ENCODE data around the gene GALNT10. TPM values are rescaled to one million over a fixed set of nuclear protein-coding genes. Genes with fewer than 3 reads are reported as not detected.

Gene GALNT10
- total and polyA plus RNA-seq, 9 of the 15 experiments (the other 6 are each of a cell fraction or from before 2014, with no cell fraction given), result 4.6 to 37.1 (median 13.3) TPM

DNA sequence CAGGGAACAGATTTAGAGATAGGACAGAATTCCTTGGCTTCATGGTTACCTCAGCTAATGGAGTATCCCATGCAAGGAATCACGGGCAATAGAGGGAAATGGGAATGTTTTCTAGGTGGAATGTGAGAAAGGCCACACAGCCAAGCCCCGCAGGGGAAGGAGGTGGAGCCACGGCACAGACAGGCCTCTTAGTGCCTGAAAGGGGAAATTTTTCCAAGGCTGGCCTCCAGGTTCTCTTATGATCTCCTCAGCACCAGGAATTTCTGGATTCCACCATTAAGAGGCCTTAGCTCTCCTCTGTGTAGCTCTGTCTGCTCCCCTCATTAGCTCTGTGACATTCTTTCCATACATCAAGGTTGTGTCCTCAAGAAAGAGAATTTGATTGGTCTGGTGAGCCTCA lies 124.7 kb downstream of the GALNT10 start:
- Histone ChIP-seq H3K79me2 (ENCODE audit: control insufficient read depth, insufficient read depth, low read length) (no peaks in the 10 kb centered on the region), H3K4me2 (ENCODE audit: insufficient read depth, low read length) (no peak overlapping the region), H3K27ac (ENCODE audit: extremely low read depth, low read depth, low read length) (no peak overlapping the region), H4K20me1 (replicated peaks; ENCODE audit: control insufficient read depth, insufficient read depth, low read length) (peaks cover 3% of the 10 kb centered on the region; the same call in 1 of the 2 replicates), H2AFZ (ENCODE audit: low read depth, low read length) (no peak overlapping the region), H3K36me3 (ENCODE audit: control insufficient read depth, insufficient read depth, low read length) (no peaks in the 10 kb centered on the region), H3K9ac (ENCODE audit: insufficient read depth in 1 of 2, low read depth in 2 of 2, low read length in 2 of 2) (no peak overlapping the region), H3K9me1 (ENCODE audit: control insufficient read depth, insufficient read depth, low read length) (no peaks in the 10 kb centered on the region), H3K4me1 (replicated peaks in 1 of 2; ENCODE audit: control insufficient read depth in 2 of 2, insufficient read depth in 2 of 2, low read length in 2 of 2) (no peaks in the 10 kb centered on the region), H3K4me3 (no peak overlapping the region), H3K27me3 (ENCODE audit: control insufficient read depth in 2 of 2, insufficient read depth in 2 of 2, low read length in 2 of 2) (no peaks in the 10 kb centered on the region), H3K9me3 (replicated peaks; ENCODE audit: control insufficient read depth, insufficient read depth, low read depth, low read length) (no peaks in the 10 kb centered on the region)
- intact Hi-C loops (cut with micrococcal nuclease), result no loop called here
- ATAC-seq (no peak), FAIRE-seq (no peak), DNase-seq (ENCODE audit: extremely low read depth in 1 of 4, low spot score in 3 of 4) (no peak)
- 48% methylated on average over 3 of the region's 3 CpGs for WGBS (ENCODE audit: insufficient coverage, low coverage, missing lambda C conversion rate)
- in situ Hi-C loops (cut with MboI), result no loop called here
- TF ChIP-seq, protein P1, sequence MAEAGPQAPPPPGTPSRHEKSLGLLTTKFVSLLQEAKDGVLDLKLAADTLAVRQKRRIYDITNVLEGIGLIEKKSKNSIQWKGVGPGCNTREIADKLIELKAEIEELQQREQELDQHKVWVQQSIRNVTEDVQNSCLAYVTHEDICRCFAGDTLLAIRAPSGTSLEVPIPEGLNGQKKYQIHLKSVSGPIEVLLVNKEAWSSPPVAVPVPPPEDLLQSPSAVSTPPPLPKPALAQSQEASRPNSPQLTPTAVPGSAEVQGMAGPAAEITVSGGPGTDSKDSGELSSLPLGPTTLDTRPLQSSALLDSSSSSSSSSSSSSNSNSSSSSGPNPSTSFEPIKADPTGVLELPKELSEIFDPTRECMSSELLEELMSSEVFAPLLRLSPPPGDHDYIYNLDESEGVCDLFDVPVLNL (CRISPR knock-in tag; IDR thresholded peaks at IDR 0.05; ENCODE audit: low read depth), result no peak
- TF ChIP-seq, protein P2, sequence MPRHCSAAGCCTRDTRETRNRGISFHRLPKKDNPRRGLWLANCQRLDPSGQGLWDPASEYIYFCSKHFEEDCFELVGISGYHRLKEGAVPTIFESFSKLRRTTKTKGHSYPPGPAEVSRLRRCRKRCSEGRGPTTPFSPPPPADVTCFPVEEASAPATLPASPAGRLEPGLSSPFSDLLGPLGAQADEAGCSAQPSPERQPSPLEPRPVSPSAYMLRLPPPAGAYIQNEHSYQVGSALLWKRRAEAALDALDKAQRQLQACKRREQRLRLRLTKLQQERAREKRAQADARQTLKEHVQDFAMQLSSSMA (CRISPR knock-in tag; IDR thresholded peaks at IDR 0.05), result no peak
- TF ChIP-seq RBFOX2 (IDR thresholded peaks at IDR 0.05; ENCODE audit: low read depth, low read length), result no peak
- no peak for TF ChIP-seq ETV5 (CRISPR knock-in tag; IDR thresholded peaks at IDR 0.05; ENCODE audit: low read depth)
- no peak for TF ChIP-seq MCM7 (IDR thresholded peaks at IDR 0.05)
- no peak for TF ChIP-seq POLR2B (IDR thresholded peaks at IDR 0.05; ENCODE audit: low read depth, partially characterized antibody)
- TF ChIP-seq ILF3 (IDR thresholded peaks at IDR 0.05; ENCODE audit: borderline replicate concordance), result no peak
- no peak for TF ChIP-seq TEAD2 (tag; IDR thresholded peaks at IDR 0.05)
- no peak for TF ChIP-seq CXXC5 (CRISPR knock-in tag; IDR thresholded peaks at IDR 0.05)
- TF ChIP-seq MXI1 (IDR thresholded peaks at IDR 0.05; ENCODE audit: low read depth, low read length), result no peak
- TF ChIP-seq, protein P3, sequence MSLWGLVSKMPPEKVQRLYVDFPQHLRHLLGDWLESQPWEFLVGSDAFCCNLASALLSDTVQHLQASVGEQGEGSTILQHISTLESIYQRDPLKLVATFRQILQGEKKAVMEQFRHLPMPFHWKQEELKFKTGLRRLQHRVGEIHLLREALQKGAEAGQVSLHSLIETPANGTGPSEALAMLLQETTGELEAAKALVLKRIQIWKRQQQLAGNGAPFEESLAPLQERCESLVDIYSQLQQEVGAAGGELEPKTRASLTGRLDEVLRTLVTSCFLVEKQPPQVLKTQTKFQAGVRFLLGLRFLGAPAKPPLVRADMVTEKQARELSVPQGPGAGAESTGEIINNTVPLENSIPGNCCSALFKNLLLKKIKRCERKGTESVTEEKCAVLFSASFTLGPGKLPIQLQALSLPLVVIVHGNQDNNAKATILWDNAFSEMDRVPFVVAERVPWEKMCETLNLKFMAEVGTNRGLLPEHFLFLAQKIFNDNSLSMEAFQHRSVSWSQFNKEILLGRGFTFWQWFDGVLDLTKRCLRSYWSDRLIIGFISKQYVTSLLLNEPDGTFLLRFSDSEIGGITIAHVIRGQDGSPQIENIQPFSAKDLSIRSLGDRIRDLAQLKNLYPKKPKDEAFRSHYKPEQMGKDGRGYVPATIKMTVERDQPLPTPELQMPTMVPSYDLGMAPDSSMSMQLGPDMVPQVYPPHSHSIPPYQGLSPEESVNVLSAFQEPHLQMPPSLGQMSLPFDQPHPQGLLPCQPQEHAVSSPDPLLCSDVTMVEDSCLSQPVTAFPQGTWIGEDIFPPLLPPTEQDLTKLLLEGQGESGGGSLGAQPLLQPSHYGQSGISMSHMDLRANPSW (CRISPR knock-in tag; IDR thresholded peaks at IDR 0.05), result no peak
- no peak for TF ChIP-seq POLR3G (IDR thresholded peaks at IDR 0.05; ENCODE audit: extremely low read depth, insufficient read length, insufficient replicate concordance)
- TF ChIP-seq ZNF77 (CRISPR knock-in tag; IDR thresholded peaks at IDR 0.05), result no peak
- POLR2A ChIA-PET, result no interaction called here
- CTCF ChIA-PET (ENCODE audit: low intra/inter-chr PET ratio), result no interaction called here
- BruUV-seq (replicated peaks), result no TSS peak

Measured in K562 (cell line).